ENCODE measurements around the gene C17orf67.
"Not testable (repeated sequence)": the region's sequence is repeated elsewhere in the genome, so short reads cannot be mapped to it uniquely, and the experiment has no call there.

Gene C17orf67

DNA sequence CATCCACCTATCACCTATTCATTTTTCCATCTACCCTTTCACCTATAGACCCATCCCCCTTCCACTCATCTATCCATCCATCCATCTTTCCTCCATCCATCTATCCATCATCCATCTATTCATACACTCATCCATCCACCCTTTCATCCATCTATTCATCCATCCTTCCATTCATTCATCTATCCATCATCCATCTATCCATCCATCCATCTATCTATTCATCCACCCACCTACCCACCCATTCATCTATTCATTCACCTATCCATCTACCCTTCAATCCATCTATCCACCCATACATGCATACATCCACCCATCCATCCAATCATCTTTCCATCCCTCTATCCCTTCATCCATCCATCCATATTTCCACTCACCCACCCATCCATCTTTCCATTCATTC lies 63.3 kb downstream of the C17orf67 start:
- no peak for DNase-seq

- no peak for DNase-seq
Observed at GRCh38 chr17:56765449-56765848, 68.3 kb downstream of the C17orf67 start.

DNA sequence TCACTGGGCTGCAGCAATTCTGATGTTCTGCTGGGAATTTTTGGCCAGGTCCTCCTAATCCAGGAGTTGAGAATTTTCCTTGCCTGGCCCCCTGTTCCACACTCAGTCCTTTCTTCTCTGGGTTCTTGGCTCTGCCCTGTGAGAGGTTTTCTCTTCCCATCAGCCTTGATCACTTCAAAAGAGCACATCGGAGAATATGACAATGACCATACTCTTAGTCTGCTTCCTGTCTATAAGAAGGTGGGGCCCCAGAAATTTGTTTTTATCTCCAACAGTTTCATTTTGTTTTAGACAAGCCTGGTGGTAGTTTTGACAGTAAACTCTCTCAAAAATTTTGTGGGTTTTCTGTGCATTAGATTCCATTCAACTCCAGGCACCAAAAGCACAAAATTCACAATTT lies 70.7 kb downstream of the C17orf67 start:
- no peak for DNase-seq

DNA sequence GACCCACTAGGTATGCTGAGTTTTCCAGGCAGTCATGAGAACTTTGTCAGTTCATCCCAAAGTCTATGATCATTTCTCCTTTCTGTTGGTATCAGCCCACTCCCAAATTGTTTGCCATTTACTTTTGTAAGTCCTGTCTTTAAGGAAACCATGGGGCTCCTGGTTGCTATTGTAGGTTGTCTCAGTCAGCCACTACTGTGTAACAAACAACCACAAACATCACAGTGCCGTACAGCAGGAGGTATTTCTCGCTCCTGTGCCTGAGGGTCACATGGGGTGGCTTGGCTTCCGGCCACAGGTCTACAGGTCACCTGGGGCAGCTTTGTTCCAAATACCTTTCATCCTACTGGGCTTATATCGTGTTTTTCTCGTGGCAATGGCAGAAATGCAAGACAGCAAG lies 71.6 kb downstream of the C17orf67 start:
- DNase-seq, result no peak

DNA sequence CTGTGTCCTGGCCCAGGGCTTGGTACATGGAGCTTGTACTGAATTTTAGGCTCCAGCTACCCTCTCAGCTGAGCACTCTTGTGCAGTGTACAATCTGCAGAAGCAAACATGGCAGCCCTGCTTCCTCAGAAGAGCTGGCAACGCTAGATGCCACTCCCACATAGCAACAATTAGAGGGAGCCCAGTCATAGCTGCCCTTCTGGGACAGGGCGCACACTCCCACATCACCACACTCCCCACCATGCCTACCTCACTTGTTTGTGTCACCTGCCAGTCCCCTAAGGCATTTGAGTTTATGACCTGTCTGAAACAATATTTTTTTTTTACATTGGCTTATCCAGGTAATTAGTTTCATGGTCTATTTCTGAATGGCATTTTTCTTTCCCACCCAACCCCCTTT lies 72.3 kb downstream of the C17orf67 start:
- DNase-seq, result no peak

GRCh38 chr17:56757611-56758010 lies 76.1 kb downstream of the C17orf67 start:
- not testable (repeated sequence) for DNase-seq

- DNase-seq, result no peak
Observed at GRCh38 chr17:56756536-56756935, 77.2 kb downstream of the C17orf67 start.

DNA sequence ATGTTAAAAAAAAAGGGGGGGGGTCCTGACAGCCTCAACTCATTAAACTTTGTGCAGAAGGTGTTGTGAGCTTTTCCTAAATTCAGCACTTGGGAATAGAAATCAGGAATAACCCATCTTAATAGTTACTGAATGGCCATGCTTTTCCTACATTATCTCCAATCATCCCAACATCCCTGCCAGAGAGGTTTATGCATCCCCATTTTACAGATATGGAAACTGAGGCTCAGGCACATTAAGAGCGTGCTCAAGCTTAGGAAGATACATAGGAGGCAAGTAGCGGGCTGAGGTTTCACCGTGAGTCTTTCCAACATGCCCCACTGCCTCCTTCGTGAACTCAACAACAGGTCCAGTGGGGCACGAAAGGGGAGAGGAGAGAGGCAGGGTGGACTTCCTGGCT lies 78.4 kb downstream of the C17orf67 start:
- no peak for DNase-seq

GRCh38 chr17:56754523-56755208 lies 79.1 kb downstream of the C17orf67 start:
- no peak for DNase-seq

DNA sequence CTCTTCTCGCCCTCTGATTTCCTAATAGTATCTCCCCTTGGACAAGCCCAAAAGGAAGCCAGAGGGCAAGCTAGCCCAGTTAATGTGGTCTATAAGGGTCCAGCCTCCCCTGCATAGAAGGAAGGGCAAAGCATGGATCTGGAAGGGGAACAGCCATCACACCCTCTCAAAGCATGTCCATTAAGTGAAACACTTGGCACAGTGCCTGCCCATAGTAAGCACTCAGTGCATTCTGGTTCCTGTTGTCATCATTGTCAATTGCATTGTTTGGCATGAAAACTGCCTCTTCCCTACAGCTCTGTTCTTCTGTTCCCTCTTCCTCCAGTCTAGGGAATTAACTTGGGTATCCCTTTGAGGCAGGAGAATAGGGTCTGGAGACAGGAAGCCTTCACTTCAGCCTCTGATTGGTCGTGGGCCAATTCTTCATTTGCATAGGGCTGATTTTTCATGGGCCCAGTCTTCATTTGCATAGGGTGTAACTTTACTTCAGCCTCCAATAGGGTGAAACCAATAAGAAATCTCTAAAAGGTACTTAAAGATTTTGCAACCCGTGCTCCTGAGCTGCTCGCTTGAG lies 81.4 kb downstream of the C17orf67 start:
- no peak for DNase-seq

DNA sequence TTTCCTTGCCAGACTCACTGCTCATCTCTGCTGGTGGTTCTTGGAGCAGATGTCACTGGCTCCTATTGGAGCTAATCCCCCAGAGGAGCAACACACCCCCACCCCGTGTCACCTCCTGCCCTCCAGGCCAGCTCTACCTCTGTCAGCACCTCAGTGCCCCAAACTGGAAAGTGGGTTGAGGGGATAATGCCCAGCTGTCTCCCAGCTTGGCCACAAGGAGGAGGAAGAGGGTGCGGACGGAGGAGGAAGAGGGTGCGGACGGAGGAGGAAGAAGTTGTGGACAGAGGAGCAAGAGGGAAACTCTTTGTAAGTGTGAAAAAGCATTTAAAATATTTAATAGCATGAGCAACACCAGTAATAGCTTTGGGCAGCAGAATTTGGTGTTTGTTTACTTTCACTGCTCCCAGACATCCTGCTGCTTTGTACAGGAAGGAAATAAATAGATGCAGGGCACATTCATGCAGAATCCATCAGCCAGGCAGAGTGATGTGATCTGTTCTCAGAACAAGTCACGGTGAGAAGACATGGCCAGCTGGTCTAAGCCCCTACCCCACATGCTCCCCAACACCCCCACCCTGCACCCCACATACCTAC lies 82.5 kb downstream of the C17orf67 start:
- no peak for DNase-seq

DNA sequence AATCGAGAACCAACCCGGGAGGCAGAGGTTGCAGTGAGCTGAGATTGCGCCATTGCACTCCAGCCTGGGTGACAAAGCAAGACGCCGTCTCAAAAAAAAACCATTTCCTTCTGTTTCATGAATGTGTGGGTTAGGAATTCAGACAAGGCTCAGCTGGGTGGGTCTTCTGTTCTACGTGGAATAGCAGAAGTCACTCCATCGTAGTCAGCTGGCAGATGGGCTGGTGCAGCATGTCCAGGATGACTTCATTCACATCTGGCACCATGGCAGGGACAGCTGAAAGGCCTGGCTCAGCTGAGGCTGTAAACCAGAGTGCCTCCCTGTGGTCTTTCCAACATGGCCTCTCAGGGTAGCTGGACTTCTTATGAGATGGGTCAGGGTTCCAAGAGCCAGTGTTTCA lies 89.0 kb downstream of the C17orf67 start:
- no peak for DNase-seq

DNA sequence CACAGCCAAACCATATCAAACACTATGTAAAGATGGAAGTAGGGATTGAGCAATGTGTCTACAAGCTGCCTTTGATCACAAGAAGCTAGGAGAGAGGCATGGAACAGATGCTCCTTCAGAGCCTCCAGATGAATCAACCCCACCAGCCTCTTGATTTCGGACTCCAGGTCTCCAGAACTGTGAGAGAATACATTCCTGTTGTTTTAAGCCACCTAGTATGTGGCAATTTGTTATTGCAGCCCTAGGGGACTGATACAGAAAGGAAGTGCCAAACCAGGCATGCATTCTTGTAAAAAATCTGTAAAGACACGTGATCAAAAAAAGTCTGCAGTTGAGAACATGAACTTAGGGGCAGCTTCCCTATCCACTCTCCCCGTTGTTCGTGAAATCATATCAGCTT lies 91.1 kb downstream of the C17orf67 start:
- no peak for DNase-seq
